Measurements from ENCODE around the gene CHD3. TPM values are rescaled to one million over a fixed set of nuclear protein-coding genes. Genes with fewer than 3 reads are reported as not detected.

CHD3 gene
- total and polyA plus RNA-seq, 2 experiments from 2014 or later = 2.9 to 9.7 TPM

DNA sequence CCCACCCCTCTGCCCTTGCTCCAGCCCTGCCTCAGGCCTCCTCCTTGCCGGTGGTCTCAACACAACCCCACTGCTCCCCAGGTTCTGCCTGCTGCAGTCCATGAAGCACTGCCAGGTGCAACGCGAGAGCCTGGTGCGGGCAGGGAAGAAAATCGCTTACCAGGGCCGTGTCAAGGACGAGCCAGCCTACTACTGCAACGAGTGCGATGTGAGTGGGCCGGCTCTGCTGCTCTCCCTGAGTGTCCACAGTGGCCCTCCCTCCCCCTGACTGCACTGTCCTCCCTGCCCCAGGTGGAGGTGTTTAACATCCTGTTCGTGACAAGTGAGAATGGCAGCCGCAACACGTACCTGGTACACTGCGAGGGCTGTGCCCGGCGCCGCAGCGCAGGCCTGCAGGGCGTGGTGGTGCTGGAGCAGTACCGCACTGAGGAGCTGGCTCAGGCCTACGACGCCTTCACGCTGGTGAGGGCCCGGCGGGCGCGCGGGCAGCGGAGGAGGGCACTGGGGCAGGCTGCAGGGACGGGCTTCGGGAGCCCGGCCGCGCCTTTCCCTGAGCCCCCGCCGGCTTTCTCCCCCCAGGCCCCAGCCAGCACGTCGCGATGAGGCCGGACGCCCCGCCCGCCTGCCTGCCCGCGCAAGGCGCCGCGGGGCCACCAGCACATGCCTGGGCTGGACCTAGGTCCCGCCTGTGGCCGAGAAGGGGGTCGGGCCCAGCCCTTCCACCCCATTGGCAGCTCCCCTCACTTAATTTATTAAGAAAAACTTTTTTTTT is 35.5 kb upstream of the CHD3 start:
- H3K4me2 ChIP-seq = peak overlapping the region; percentile 89

DNA sequence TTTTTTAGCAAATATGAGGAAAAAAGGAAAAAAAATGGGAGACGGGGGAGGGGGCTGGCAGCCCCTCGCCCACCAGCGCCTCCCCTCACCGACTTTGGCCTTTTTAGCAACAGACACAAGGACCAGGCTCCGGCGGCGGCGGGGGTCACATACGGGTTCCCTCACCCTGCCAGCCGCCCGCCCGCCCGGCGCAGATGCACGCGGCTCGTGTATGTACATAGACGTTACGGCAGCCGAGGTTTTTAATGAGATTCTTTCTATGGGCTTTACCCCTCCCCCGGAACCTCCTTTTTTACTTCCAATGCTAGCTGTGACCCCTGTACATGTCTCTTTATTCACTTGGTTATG is 34.9 kb upstream of the CHD3 start:
- Histone ChIP-seq H4K20me1 (replicated peaks; ENCODE audit: insufficient read depth) (no peaks in the 10 kb centered on the region; the same call in 1 of the 2 replicates), H3K4me3 (peak overlapping the region; percentile 55), H3K79me2 (replicated peaks; ENCODE audit: insufficient read depth) (peaks cover 1% of the 10 kb centered on the region; the same call in 1 of the 2 replicates), H2AFZ (no peak overlapping the region), H3K27ac (ENCODE audit: low read depth) (no peak overlapping the region), H3K27me3 (ENCODE audit: insufficient read depth) (peaks cover 79% of the 10 kb centered on the region), H3K4me2 (peak overlapping the region; percentile 89), H3K36me3 (ENCODE audit: insufficient read depth) (no peaks in the 10 kb centered on the region; the same call in 1 of the 2 replicates), H3K4me1 (ENCODE audit: insufficient read depth) (peaks cover 40% of the 10 kb centered on the region), H3K9me2 (ENCODE audit: insufficient read depth) (no peaks in the 10 kb centered on the region), H3F3A (replicated peaks; ENCODE audit: low read depth) (peaks cover 19% of the 10 kb centered on the region; the same call in 1 of the 2 replicates)
- Mint-ChIP-seq H3K4me1 (peaks cover 27% of the 10 kb centered on the region), H3K9me3 (no peaks in the 10 kb centered on the region; the same call in 2 of the 3 replicates), H3K4me3 (peak overlapping the region; percentile 71), H3K36me3 (ENCODE audit: low read depth) (no peaks in the 10 kb centered on the region; the same call in 2 of the 3 replicates), H3K27ac (no peak overlapping the region), H3K27me3 (ENCODE audit: insufficient read depth, low read depth, poor library complexity) (peaks cover 27% of the 10 kb centered on the region)
- no peak for ATAC-seq
- peak; percentile 63 for DNase-seq (ENCODE audit: low spot score)
- TF ChIP-seq, protein P1, sequence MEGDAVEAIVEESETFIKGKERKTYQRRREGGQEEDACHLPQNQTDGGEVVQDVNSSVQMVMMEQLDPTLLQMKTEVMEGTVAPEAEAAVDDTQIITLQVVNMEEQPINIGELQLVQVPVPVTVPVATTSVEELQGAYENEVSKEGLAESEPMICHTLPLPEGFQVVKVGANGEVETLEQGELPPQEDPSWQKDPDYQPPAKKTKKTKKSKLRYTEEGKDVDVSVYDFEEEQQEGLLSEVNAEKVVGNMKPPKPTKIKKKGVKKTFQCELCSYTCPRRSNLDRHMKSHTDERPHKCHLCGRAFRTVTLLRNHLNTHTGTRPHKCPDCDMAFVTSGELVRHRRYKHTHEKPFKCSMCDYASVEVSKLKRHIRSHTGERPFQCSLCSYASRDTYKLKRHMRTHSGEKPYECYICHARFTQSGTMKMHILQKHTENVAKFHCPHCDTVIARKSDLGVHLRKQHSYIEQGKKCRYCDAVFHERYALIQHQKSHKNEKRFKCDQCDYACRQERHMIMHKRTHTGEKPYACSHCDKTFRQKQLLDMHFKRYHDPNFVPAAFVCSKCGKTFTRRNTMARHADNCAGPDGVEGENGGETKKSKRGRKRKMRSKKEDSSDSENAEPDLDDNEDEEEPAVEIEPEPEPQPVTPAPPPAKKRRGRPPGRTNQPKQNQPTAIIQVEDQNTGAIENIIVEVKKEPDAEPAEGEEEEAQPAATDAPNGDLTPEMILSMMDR (conservative IDR thresholded peaks at IDR 0.05; ENCODE audit: low read depth in 2 of 2) = no peak
- TF ChIP-seq EZH2 (IDR thresholded peaks at IDR 0.05; ENCODE audit: low read depth, unreplicated experiment) (peak; percentile 69), EZH2phosphoT487 (IDR thresholded peaks at IDR 0.05; ENCODE audit: unreplicated experiment) (no peak)

More for the DNA sequence above, 35.5 kb upstream of the CHD3 start:
- DNase-seq (ENCODE audit: low spot score) (peak; percentile 57), ATAC-seq (peak; percentile 5)
- H3K4me1 Mint-ChIP-seq = peaks cover 27% of the 10 kb centered on the region
- Histone ChIP-seq H3K9me2 (ENCODE audit: insufficient read depth) (no peaks in the 10 kb centered on the region), H3K4me3 (peak overlapping the region; percentile 55), H2AFZ (no peak overlapping the region), H3F3A (replicated peaks; ENCODE audit: low read depth) (peaks cover 19% of the 10 kb centered on the region; the same call in 1 of the 2 replicates), H3K36me3 (ENCODE audit: insufficient read depth) (no peaks in the 10 kb centered on the region; the same call in 1 of the 2 replicates), H3K27me3 (ENCODE audit: insufficient read depth) (peaks cover 80% of the 10 kb centered on the region), H3K27ac (ENCODE audit: low read depth) (no peak overlapping the region), H3K4me1 (ENCODE audit: insufficient read depth) (peaks cover 38% of the 10 kb centered on the region), H3K79me2 (replicated peaks; ENCODE audit: insufficient read depth) (no peaks in the 10 kb centered on the region), H4K20me1 (replicated peaks; ENCODE audit: insufficient read depth) (no peaks in the 10 kb centered on the region; the same call in 1 of the 2 replicates)
- TF ChIP-seq NANOG (IDR thresholded peaks at IDR 0.05; ENCODE audit: borderline replicate concordance) (no peak), EZH2 (IDR thresholded peaks at IDR 0.05; ENCODE audit: low read depth, unreplicated experiment) (peak; percentile 55), ZNF114 (CRISPR knock-in tag; IDR thresholded peaks at IDR 0.05) (no peak)
- no peak overlapping the region for H3K27ac Mint-ChIP-seq
- H3K9me3 Mint-ChIP-seq = no peaks in the 10 kb centered on the region; the same call in 2 of the 3 replicates
- H3K27me3 Mint-ChIP-seq (ENCODE audit: insufficient read depth, low read depth, poor library complexity) = peaks cover 28% of the 10 kb centered on the region
- peak overlapping the region; percentile 82 for H3K4me3 Mint-ChIP-seq
- no peaks in the 10 kb centered on the region; the same call in 2 of the 3 replicates for H3K36me3 Mint-ChIP-seq (ENCODE audit: low read depth)

All from GM23338 (cell line).